OCI-LY1 (cell line): Measurements from ENCODE around the gene AFAP1.

Experiments
- EZH2 ChIP-seq: fragments of 200-600 bp; sonication (generic), shearing (Covaris generic); IDR thresholded peaks from 2 replicates; pipeline ENCODE4 v1.8.0; 2017; ENCODE audit warnings: borderline replicate concordance, mixed run types, mild to moderate bottlenecking, antibody characterized with exemption, low read length, moderate library complexity, mixed read lengths
- TF ChIP-seq, protein P1 (sequence below): fragments of 200-600 bp; sonication (generic), shearing (Covaris generic); IDR thresholded peaks from 2 replicates; pipeline ENCODE4 v1.5.1; 2017; ENCODE audit warnings: mild to moderate bottlenecking, antibody characterized with exemption, low read length, moderate library complexity, mixed read lengths

GRCh38 chr4:7795983-7796382 is 143.7 kb downstream of the AFAP1 start:
- TF ChIP-seq, protein P1, sequence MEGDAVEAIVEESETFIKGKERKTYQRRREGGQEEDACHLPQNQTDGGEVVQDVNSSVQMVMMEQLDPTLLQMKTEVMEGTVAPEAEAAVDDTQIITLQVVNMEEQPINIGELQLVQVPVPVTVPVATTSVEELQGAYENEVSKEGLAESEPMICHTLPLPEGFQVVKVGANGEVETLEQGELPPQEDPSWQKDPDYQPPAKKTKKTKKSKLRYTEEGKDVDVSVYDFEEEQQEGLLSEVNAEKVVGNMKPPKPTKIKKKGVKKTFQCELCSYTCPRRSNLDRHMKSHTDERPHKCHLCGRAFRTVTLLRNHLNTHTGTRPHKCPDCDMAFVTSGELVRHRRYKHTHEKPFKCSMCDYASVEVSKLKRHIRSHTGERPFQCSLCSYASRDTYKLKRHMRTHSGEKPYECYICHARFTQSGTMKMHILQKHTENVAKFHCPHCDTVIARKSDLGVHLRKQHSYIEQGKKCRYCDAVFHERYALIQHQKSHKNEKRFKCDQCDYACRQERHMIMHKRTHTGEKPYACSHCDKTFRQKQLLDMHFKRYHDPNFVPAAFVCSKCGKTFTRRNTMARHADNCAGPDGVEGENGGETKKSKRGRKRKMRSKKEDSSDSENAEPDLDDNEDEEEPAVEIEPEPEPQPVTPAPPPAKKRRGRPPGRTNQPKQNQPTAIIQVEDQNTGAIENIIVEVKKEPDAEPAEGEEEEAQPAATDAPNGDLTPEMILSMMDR, result no peak
- no peak for TF ChIP-seq EZH2
